Activated CD4-positive, alpha-beta T cell treated with anti-CD3 and anti-CD28 coated beads, Interleukin-2, amount 50 U/mL, for 16 hours (primary cell): ENCODE measurements around the gene RHBG.

Experiments
- DNase-seq: peaks from one replicate; pipeline ENCODE4 v3.0.0-alpha.2; 2020

Gene RHBG

DNA sequence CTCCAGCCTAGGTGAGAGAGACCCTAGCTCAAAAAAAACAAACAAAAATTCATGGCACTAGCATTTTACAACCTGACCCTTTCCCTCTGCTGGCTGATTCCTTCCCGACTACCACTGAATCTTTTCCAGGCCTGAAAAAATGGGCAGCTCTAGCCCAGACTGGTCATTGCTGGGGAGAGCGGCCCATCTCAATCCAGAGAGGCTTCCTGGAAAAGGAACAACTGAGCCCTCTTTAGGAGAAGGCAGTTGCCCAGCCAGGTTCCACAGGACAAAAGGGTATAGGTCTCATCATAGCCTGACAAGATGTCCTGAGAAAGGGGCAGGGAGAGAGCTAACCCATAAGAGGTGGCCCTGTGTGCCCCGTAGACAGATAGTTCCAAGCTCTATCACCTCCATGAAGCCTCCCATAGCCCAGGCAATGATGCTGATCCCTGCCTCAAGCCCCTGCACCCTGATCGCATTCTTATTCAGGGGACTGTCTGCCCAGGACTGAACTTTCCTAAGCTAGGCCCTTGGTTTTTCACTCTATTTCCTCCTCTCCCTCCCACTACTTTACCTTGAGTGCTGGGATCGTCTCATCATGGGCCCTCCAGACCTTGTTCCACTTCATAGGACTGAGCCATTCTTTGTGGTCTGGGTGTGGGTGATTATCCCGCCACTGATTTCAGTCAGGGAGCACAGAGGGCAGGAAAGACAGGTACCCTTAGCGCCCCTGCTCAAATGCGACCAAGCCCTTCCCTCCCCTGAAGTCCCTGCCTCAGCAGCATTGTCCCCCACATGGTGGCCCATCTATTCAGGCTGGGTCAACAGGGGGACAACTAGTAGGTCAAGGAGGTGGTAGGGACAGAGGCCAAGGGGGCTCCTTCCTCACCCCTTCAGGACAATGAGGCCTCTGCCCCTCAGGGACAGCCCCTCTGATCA is 18.2 kb downstream of the RHBG start:
- no peak for DNase-seq

DNA sequence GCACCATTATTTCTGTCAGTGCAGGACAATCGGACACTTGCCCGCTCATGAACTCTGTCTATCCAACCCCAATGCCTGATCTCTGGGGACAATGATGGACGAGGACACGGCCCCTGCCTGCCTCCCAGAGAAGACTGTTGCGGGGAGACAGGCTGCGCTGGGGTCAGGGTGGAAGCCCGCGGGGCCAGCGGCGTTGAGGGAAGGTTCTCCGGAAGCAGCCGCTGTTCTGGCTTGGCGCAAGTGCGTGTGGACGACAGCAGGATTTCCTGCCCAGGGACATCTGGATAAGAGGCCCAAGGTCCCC is 18.8 kb downstream of the RHBG start:
- DNase-seq: no peak

- no peak for DNase-seq
Observed at GRCh38 chr1:156388174-156389137, 19.4 kb downstream of the RHBG start.

DNA sequence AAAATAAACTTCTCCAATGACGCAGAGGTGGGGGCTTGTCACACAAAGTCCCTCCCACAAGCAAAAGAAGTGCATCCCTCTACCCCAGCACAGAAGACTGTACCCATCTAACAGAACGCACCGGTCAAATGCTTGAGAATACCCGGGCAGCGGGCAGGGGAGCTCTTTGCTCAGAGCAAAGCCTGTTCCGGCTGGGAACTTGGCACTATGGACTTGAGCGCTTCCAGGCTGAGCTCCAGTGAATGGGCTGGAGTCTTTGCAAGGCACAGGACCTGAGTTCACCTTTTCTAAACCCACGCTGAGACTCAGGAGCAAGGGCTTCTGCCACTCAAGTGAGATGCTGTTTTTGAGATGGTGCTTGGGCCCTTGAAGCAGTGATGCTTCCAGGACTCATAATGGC is 20.3 kb downstream of the RHBG start:
- no peak for DNase-seq

DNA sequence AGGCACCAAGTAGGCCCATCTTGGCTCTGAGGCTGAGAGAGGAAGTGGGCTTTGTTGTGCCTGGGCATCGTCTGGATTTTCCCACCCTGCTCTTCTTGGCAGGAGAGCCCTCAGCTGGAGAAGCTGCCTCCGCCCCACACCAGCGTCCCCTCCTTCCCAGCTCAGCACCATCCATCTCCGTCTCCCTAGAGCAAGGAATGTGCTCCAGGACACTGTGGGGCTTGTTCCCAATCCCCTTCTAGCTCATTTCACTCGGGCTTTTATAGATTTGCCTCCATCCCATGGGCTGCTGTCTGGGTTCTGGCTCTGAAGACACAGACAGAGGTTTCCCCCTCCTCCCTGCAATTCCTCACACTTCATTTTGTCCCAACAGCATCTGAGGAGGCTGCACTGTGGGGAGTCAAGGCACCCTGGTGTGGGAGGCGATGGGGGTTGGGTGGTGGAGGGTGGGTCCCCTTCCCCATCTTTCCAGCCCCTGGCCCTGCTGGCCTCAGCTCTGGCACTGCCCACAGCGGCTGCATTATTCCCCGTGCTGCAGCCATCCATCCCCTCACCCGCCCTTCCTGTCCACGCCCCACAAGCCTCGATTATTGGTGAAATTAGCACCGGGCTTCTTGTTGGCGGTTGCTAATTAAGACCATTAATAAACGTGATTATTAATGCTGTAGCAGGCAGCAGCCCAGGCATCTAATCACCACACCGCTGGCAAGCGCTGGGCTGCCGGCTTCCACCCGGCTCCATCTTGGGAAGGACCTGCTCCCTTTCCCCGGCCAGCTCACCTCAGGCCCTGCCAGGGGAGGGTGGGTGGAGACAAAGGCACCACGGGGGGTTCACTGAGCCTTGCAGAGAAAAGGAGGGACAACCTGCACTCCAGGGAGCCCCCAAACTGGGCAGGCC is 21.7 kb downstream of the RHBG start:
- DNase-seq: no peak

DNA sequence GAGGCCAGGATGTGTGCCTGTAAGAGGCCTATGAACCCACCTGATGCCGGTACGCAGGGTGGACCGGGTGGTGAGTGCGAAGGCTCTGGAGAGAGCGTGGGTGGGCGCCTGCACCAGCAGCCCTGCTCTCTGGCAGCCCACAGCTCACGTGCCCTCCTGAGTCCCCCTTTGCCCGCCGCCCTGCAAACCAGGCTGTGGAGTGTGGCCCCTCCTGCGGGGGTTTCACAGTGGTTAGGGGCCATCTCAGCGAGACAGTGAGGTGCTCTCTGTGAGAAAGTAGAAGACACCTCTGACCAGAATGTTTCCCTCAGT is 22.3 kb downstream of the RHBG start:
- DNase-seq: no peak

DNA sequence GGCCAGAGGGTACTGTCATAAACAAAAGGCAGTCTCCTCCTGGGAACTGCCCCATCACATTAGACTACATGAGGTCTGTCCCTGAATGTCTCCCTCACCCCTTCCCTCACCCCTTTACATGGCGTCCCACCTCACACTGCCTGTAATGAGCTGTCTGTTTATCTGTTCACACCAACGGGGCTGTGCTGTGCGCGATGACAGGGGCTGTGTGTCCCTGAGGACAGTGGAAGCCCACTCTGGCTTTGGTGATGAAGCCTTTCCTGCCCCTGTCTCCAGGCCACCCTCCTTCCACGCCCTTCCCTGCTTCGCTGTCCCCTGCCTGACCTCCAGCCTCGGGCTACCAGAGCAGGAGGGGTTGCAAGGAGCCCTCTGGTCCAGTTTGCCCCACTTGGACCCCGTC is 22.7 kb downstream of the RHBG start:
- no peak for DNase-seq

DNA sequence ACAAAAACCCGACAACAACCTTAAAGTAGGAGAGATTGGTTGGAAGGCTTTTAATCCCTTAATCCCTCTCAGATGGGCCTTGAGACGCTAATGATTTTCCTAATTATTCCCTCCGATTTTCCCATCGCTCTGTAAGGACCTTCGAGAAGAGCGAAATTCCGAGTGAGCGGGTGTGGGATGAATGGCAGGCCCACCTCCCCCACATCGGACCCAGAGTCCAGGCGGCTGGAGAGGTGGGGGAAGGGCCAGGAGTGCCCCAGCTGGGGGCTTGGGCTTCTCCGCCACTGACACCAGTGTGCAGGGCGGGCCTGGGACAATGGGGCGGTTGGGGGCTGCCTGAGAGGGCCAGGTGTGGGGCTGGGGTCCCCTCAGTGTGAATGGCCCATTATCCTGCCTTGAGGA is 23.4 kb downstream of the RHBG start:
- DNase-seq: no peak

DNA sequence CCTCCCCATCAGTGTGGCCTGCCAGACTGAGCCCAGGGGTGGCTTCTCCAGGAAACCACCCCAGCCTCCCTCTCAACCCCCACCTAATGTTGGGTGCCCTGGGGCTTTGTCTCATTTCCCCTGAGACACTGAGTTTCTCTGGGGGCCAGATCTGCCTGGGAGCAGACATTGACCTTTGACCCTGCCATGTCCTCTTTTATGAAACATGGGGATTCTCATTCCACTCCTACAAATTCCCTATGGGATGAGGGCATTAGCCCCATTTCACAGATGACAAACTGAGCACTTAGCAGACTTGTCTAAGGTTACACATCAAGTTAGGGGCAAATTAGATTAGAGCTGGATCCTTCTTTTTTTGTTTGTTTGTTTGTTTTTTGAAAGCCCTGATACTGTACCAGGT is 24.1 kb downstream of the RHBG start:
- DNase-seq: no peak

GRCh38 chr1:156394082-156394481 is 25.1 kb downstream of the RHBG start:
- no peak for DNase-seq

DNA sequence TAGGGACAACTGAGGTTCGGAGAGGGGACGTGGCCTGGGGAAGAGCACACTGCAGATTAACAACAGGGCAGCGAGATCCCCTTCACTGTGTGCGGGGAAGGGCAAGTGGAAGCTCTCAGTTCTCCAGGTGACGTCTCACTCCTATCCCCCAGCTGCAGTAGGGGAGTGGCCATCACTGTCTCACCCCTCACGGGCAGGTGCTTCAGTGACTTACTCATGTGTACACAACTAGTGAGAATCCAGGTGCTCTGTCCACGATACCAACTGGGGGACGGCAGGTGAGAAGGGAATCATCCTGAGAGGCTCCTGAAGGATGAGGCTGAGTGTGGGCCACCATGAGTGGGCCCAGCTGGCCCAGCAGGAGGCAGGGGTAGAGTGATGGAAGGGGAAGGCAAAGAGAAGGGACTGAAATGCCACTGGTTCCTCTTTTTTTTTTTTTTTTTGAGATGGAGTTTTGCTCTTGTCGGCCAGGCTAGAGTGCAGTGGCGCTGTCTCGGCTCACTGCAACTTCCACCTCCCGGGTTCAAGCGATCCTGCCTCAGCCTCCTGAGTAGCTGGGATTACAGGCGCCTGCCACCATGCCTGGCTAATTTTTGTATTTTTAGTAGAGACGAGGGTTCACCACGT is 25.9 kb downstream of the RHBG start:
- no peak for DNase-seq

DNA sequence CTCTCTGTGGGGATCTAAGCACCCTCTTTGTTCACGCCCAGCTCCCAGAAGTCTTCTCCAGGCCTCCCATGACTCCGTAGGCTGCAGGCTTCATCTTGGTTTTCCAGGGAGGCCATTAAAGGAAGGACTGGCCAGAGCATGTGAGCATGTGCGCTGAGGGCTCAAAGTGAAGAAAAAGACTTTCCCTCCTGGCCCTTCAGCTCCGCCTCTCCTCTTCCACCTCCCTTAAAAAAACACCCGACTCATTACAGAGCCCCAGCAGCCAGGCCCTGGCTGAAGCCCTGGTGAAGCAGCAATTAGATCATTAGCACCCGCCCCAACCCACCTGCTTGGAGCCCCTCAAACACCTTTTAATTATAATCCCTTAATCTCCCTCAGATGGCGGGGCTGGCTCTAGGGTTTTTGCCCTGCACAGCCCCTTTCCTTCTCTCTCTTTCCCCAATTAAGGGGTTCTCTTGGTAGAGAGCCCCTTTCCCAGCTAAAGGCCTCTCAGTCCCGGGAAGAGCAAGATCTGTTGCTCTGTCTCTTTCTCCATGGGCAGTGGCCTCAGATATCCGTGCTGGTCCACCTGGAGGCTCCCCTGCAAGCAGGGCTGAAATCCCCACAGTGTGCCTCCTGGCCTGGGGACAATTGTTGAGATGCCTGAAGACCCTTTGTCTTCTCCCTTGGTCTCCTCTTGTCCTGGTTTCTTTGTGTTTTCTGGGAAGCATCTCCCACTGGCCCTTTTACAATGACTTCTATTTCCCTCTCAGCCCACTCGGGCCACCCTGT is 30.5 kb downstream of the RHBG start:
- no peak for DNase-seq

GRCh38 chr1:156400191-156400935 is 31.4 kb downstream of the RHBG start:
- no peak for DNase-seq

- no peak for DNase-seq
Observed at GRCh38 chr1:156401041-156401574, 32.1 kb downstream of the RHBG start.

- no peak for DNase-seq
Observed at GRCh38 chr1:156401681-156402081, 32.7 kb downstream of the RHBG start.

GRCh38 chr1:156402331-156403020 is 33.5 kb downstream of the RHBG start:
- DNase-seq: no peak

- no peak for DNase-seq
Observed at GRCh38 chr1:156405670-156406069, 36.7 kb downstream of the RHBG start.

GRCh38 chr1:156406251-156406650 is 37.2 kb downstream of the RHBG start:
- no peak for DNase-seq

DNA sequence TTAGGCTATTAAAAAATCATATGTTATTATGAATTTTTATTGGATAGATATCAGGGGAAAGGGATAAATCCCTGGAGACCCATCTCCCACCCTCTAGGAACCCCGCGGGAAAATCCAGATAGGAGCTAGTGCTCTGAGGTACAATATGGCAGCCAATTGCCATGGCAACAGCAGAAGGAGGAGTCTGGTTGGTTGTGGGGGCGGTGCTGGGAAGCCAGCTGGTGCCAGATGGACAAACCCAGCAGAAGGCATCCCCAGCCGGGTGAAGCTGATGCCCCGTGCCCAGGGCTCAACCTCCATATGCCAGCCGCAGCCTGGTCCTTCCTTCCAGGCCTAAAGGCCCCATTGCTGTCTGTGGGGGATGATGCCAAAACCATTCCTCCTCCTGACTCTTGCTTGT is 38.3 kb downstream of the RHBG start:
- DNase-seq: no peak

GRCh38 chr1:156407760-156408159 is 38.7 kb downstream of the RHBG start:
- DNase-seq: no peak
